Vagina (tissue), 2 donors: ENCODE measurements around the gene ATR.

Source experiments
- POLR2A ChIP-seq, 2 donors: fragments of 450-650 bp; IDR thresholded peaks; one replicate each; pipeline ENCODE4 v1.6.1; 2017; ENCODE audit warnings: antibody characterized with exemption in 2 of 2, mild to moderate bottlenecking in 2 of 2, moderate library complexity in 2 of 2
- POLR2AphosphoS5 ChIP-seq, 2 donors: sonication (generic); formaldehyde crosslinking; IDR thresholded peaks; one replicate each; pipeline ENCODE4 v1.9.0; 2017; ENCODE audit warnings: antibody characterized with exemption in 2 of 2, mild to moderate bottlenecking in 2 of 2, low read depth in 1 of 2; ENCODE audit not compliant: insufficient read depth in 1 of 2
- TF ChIP-seq, protein P1 (sequence below), 3 experiments: fragments of 450-650 bp in 2 of 3; fragments of 200-600 bp in 1 of 3; sonication (generic) in 1 of 3; IDR thresholded peaks; one replicate each; pipeline ENCODE4 v1.5.1; 2017 to 2019; ENCODE audit warnings: antibody characterized with exemption in 3 of 3, mild to moderate bottlenecking in 2 of 3, moderate library complexity in 2 of 3

DNA sequence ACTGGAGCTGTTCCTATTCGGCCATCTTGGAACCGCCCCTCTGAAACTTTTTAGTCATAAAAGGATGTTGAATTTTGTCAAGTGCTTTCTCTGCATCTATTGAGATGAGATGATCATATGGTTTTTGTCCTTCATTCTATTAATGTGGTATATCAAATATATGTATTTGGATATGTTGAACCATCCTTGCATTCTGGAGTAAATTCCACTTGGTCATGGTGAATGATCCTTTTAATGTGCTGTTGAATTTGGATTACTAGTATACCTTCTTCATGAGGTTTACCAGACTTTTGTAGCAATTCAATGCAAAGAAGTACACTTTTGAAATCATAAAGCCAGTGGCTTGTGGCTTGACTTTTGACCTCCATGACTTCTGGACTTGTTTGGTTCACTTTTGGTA lies 97.3 kb downstream of the ATR start:
- TF ChIP-seq POLR2A (IDR thresholded peaks at IDR 0.05) (no peak), POLR2AphosphoS5 (IDR thresholded peaks at IDR 0.05; ENCODE audit: insufficient read depth in 1 of 2, low read depth in 1 of 2) (no peak)
- TF ChIP-seq, protein P1, sequence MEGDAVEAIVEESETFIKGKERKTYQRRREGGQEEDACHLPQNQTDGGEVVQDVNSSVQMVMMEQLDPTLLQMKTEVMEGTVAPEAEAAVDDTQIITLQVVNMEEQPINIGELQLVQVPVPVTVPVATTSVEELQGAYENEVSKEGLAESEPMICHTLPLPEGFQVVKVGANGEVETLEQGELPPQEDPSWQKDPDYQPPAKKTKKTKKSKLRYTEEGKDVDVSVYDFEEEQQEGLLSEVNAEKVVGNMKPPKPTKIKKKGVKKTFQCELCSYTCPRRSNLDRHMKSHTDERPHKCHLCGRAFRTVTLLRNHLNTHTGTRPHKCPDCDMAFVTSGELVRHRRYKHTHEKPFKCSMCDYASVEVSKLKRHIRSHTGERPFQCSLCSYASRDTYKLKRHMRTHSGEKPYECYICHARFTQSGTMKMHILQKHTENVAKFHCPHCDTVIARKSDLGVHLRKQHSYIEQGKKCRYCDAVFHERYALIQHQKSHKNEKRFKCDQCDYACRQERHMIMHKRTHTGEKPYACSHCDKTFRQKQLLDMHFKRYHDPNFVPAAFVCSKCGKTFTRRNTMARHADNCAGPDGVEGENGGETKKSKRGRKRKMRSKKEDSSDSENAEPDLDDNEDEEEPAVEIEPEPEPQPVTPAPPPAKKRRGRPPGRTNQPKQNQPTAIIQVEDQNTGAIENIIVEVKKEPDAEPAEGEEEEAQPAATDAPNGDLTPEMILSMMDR (IDR thresholded peaks at IDR 0.05): no peak
